A172 (cell line): ENCODE measurements around the gene CHP2. TPM values are rescaled to one million over a fixed set of nuclear protein-coding genes. Genes with fewer than 3 reads are reported as not detected.
"Not testable (repeated sequence)": the region's sequence is repeated elsewhere in the genome, so short reads cannot be mapped to it uniquely, and the experiment has no call there.

ENCODE experiments used
- DNase-seq: peaks from one replicate; pipeline ENCODE4 v3.0.0-alpha.2; 2015; ENCODE audit warnings: low spot score
- total RNA-seq: library from RNA; depleted of rRNA; stranded (reverse); fragments of >200 nt; shearing (Covaris generic); gene quantifications from 2 replicates; pipeline ENCODE4 v1.2.3, GENCODE V29; 2014; rRNA removed

CHP2 gene
- not detected in 2 replicates for total RNA-seq

DNA sequence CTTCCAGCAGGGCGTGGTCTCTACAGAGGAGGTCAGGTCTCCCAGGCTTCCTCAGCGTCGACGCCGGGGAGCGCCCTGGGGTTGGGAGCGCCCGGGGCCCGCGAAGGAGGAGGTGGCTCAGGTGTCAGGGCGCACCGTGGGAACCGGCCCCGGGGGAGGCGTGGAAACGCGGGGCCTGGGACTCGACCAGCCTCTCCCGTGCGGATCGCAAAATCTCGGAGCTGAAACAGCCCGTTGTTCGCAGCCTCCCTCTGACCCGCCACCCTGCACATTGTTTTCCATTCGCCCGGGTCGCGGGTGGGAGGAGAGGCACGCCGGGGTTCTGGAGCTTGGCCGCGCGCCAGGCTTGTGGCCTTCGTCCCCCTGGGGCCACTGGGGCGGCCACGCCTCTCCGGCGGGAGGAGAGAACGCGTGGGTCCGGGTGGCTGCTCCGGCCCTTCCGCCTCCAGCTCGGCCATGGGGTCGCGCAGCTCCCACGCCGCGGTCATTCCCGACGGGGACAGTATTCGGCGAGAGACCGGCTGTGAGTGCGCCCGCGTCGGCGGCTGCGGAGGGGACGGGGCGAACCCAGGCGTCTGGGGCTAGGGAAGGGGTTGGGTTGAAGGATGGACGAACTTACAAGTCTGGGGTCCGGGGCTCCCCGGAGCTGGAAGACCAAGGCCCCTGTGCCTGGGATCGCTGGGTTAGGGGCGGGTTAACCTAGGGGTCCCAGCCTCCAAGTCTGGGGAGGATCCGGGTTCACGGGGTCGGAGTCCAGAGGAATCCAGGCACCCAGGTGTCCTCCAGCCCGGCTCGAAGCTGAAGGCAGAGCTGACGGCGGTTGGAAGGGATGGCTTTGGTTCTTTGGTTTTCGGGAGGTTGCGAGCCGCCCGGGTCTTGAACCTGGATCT is at the start of gene CHP2:
CHP2 (plus strand) TSS at position 433 of the 890 bp plus-strand sequence; CDS start at position 457, 24 bp downstream.
- no peak for DNase-seq

DNA sequence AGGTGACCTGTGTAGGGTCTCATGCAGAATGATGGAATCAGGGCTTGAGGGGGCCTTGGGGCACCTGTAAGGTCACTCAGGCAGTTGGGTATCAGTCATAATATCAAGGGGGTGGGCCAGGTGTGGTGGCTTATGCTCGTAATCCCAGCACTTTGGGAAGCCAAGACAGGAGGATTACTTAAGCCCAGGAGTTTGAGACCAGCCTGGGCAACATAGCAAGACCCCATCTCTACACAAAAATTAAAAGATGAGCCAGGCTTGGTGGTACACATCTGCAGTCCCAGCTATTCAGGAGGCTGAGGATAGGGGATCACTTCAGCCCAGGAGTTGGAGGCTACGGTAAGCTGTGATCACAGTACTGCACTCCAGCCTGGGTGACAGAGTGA is 49.3 kb upstream of the CHP2 start:
- no peak for DNase-seq

DNA sequence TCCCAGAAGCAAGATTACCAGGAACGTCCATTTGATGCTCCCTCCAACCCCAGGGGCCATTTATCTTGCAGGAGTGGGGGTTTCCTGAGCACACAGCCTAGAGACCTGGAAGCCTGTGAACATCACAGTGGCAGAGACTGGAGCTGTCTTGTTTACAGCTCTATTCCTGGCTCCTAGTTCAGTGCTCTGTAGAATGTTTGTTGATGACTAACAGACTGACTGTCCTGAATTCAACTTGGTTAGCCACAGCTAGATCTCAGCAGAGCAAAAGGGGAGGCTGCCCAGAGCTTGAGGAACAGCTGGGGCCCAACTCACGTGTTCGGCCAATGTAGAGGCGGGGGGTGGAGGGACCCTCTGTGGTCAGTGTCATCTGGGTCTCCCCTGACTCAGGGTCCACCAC is 48.4 kb upstream of the CHP2 start:
- no peak for DNase-seq

DNA sequence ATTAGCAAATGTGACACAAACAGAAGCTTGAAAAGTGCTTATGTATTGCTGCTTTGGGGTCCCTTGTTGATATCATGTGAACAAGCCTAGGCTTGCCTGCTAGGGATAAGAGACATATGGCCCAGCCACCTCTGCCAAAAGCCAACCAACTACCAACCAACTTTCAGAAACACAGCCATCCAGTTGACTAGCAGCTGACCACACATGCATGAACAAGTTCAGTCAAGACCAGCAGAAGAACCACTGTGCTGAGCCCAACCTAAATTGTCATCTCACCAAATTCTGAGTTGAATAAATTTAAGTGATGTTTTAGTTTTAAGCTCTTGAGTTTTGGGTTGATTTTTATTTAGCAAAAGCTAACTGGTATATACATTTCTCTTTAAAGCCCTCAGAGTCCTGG is 45.3 kb upstream of the CHP2 start:
- DNase-seq = no peak

DNA sequence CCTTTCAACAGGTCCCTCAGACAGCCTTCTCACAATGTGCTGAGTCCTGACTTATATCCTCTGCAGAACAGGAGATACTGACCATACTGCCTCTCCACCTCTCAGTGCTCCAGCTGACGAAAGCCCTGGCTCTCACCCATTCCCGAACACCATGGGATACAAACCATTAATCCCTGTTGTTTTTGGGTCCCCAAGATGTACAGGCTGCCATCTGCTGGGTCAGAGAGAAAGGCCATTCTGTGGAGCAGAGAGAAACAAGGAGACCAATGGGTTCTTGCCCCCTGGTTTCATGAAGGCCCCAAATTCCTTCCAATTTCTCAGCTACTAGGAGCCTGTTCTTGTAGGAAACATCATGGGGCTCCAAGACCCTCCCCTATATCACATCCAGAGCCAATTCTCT is 44.8 kb upstream of the CHP2 start:
- DNase-seq = no peak

DNA sequence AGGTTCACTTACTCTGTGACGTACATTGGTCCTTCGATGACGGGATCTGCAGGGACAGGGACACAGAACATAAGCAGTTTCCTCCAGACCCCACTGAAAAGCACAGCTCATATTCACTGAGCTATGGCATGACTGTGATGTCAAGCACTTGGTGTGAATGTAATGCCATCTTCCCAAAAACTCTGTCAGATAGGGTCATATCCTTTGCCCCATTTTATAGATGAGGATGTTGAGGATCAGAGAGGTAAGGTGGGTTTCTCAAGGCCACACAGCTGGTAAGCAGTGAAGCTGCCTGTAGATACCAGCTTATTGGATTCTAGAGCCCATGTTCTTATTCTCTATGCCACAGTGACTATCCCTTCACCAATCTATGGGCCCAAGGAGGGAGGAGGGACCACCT is 44.3 kb upstream of the CHP2 start:
- no peak for DNase-seq

DNA sequence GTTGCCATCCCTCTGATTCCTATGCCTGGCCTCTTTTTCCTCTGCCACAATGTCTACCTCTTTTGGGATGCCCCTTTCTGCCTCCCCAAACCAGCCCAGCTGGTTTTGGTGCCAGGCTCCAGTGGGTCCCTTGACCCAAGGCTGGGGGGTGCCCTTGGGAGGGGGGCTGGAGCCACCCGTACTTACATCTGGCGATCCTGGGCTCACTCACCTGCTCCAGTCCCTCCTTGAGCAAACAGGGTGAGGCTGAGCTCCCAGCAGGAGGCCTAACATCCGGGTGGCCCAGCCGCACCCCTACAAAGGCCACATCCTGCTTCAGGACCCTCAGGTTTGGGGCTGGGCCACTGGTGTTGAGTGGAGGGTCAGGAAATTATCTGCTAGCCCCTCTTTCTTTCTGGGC is 43.0 kb upstream of the CHP2 start:
- DNase-seq = no peak

DNA sequence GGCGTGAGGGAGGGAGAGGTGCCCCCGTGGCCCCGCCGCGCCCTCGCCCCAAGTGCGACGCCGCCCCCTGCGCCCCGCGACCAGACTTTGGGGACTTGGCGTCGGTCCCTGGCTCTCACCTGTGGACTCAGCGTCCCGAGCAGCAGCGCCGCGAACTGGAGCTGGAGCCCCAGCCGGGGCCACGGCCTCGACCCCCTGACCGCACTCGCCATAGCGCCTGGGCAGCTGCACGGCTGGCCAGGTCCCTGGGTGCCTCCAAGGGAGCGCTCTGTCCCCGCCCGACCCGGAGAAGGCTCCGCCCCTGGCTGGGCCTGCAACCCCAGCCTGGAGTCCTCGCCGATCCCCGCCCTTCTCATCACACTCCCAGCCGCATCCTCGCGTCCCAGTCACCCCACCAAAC is 41.9 kb upstream of the CHP2 start, which contains the start of gene ERN2:
ERN2 (minus strand) TSS at position 247 of the 400 bp plus-strand sequence; CDS start at position 212, 35 bp downstream.
- no peak for DNase-seq

DNA sequence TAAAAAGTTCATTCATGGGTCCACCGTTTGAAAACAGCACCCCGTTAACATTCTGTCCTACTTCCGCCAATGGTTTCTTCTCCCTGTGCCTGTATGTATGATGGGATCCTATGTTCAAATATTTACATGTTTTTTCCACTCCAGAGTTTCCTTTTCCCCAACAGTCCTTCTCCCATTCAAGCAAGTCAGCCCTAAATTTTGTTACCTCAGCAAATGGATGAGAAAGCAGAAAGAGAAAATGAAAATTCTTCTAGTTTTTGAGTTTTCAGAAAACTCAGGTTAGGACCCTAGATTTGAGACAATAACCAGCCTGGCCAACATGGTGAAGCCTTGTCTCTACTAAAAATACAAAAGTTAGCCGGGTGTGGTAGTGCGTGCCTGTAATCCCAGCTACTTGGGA is 38.3 kb upstream of the CHP2 start:
- no peak for DNase-seq

DNA sequence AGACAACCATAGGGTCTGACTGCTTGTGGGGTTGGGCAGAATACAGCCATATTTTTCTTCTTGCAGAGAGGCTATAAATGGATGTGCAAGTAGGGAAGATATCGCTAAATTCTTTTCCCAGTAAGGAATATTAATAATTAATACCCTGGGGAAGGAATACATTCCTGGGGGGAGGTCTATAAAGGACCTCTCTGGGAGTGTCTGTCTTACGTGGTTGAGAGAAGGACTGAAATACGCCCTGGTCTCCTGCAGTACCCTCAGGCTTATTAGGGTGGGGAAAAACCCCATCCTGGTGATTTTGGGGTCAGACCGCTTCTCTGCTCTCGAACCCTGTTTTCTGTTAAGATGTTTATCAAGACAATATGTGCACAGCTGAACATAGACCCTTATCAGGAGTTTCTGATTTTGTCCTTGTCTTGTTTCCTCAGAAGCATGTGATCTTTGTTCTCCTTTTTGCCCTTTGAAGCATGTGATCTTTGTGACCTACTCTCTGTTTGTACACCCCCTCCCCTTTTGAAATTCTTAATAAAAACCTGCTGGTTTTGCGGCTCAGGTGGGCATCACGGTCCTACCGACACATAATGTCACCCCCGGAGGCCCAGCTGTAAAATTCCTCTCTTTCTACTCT is 32.1 kb upstream of the CHP2 start:
- DNase-seq = not testable (repeated sequence)

DNA sequence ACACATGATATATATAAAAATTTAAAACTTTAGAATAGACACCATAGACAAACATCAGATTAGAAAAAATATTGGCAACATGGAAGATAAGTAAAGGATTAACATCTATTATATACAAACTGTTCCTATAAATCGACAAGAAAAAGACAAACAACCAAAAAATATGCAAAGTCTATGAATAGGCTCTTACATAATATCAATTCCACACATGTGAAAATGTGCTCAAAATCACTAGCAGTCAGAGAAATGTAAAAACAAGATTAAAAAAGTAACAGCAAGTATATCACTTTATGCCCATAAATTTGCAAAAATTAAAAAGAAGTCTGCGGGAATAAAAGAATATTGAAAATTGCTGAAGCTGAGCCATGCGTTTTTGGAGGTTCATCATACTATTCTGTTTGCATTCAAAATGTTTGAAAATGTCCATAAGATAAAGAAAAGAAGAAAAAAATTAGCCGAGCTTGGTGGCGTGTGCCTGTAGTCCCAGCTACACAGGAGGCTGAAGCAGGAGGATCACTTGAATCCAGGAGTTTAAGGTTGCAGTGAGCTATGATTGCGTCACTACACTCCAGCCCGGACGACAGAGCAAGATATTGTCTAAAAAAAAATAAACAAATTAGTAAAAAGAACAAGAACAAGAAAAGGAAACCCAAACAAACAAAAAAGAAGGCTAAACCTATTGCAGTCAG is 30.6 kb upstream of the CHP2 start:
- no peak for DNase-seq

DNA sequence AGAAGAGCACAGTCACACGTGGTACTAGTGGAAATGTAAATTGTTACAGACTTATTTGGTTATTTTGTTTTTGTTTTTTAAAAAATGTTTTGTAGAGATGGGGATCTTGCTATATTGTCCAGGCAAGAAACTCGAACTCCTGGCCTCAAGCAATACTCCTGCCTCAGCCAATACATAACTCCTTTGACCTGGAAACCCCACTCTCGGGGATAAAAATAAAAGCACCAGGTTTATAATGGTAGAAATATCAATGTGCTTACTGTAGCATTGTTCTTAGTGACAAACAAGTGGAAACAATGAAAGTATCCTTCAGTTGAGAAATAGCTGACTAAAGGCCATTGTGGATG is 30.1 kb upstream of the CHP2 start:
- no peak for DNase-seq

DNA sequence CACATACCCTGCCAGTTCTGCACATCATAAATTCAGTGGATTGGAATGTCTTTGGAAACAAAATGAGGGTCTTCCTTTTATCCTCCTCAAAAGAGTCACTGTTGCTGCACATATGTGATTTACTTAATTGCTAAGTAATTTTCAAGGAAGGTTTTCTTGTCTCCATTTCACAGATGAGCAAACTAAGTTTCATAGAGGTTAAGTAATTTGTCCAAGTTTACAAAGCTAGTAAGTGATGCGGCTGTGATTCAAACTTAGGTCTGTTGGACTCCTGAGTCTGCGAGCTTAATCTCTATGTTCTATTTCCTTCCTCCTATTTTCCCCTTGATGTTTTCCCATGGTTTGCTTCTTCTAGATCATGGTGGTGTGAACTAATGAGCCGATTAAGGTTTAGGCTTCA is 28.1 kb upstream of the CHP2 start:
- DNase-seq = no peak

DNA sequence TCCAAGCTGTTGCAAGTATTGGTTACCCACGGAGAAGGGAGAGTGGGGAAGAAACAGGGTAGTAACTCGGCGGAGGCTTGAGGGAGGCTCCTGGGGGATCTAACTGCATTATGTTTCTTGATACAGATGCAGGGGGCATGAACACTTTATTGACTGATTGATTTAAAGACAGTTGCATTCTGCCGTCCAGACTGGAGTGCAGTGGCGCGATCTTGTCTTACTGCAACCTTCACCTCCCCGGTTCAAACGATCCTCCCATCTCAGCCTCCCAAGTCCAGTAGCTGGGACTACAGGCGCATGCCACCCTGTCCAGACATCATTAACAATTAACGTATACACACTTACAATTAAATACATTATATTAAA is 26.7 kb upstream of the CHP2 start:
- DNase-seq = no peak

DNA sequence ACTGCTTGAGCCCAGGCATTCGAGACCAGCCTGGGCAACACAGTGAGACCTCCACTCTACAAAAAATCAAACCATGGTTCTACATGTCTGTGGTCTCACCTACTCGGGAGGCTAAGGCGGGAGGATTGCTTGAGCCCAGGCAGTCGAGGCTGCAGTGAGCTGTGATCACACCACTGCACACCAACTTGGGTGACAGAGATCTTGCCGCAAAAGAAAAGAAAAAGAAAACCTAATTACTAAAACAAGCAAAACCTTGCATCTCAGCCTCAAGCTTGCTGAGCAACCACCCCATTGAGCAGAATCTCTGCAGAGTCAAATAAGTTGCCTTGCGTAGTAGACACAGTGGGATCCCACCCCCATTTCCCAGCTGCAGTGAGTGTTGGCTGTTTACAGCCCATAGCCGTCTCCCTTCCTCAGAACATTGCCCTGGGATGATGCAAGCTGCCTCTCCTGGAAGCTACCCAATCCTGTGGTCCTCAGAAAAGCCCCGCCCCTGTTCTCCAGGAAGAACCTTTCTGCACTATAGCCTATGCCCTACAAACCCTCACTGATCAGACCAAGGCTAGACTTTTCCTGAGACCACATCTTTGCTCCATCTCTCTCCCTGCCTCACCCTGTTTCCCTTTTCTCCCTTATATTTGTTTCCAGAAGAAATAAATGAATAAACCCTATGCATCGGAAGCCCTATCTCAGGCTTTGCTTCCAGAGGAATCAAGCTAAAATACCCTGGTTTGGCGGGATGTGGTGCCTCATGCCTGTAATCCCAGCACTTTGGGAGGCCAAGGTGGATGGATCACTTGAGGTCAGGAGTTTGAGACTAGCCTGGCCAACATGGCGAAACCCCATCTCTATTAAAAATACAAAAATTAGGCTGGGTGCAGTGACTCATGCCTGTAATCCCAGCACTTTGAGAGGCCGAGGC is 25.1 kb upstream of the CHP2 start:
- peak; percentile 8 for DNase-seq

DNA sequence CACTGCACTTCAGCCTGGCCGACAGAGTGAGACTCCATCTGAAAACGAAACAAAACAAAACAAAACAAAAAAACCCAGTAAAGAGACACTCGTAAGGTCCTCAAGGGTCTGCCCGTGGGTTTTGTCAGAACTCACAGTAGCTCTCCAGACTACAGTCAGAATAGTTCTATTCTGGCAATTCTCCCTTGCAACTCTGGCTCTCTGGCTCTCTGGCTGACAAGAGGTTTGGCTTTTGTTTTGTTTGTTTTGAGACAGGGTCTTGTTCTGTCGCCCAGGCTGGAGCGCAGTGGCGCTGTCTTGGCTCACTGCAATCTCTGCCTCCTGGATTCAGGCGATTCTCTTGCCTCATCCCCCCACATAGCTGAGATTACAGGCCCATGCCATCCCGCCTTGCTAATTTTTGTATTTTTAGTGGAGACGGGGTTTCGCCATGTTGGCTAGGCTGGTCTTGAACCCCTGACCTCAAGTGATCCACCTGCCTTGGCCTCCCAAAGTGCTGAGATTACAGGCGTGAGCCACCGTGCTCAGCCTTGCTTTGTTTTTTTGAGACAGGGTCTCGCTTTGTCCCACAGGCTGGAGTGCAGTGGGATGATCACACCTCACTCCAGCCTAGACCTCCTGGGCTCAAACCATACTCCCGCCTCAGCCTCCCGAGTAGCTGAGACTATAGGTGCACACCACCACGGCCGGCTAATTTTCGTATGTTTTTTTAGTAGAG is 20.5 kb upstream of the CHP2 start:
- DNase-seq = no peak

DNA sequence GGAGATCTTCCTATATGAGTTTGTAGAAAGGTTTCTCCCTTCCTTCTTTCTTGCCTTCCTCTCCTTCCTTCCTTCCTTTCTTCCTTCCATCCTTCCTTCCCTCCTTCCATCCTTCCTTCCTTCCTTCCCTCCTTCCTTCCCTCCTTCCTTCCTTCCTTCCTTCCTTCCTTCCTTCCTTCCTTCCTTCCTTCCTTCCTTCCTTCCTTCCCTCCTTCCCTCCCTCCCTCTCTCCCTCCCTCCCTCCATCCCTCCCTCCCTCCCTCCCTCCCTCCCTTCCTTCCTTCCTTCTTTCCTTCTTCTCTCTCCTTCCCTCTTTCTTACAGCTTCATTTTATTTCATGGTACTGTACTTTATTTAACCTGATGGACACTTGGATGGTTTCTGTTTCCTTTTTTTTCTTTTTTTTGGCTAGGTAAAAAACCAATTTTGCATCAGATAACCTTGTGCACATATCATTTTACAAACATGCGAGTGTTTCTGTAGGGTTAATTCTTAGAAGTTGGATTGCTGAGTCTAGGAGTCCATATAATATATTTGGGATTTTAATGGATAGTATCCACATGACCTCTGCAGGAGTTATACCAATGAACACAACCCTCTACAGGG is 17.3 kb upstream of the CHP2 start:
- not testable (repeated sequence) for DNase-seq

DNA sequence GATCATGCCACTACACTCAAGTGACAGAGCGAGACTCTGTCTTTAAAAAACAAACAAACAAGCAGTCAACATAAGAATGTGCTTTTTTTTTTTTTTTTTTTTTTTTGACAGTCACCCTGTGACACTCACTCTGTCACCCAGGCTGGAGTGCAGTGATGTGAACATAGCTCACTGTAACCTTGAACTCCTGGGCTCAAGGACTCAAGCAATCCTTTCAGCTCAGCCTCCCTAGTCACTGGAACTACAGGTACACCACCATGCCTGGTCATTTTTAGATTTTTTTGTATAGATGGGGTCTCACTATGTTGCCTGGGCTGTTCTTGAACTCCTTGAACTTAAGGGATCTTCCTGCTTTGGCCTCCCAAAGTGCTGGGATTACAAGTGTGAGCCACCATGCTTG is 15.3 kb upstream of the CHP2 start:
- DNase-seq = no peak

DNA sequence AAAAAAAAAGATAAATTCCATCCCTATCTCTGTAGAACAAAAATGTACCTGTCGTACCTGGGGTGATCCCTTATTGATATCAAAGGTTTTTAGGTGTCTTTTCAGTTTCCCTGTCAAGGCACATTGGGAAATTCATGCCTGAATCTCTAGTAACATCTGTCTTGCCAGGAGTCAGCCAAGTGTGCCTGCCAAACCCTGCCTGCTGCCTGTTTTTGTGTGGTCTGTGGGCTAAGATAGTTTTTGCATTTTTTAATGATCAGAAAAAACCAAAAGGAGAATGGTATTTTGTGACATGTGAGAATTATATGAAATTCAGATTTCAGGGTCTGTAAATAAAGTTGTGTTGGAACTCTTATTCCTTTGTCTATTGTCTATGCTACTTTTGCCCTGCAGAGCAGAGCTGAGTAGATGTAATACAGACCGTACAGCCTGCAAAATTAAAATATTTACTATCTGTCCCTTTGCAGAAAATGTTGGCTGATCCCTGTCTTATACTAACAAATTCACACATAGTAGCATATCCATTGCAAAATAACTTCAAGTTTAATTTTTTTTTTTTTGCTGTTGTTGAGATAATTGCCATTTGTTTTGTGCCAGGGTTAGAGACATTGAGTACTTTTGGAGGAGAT is 13.0 kb upstream of the CHP2 start:
- DNase-seq = no peak

DNA sequence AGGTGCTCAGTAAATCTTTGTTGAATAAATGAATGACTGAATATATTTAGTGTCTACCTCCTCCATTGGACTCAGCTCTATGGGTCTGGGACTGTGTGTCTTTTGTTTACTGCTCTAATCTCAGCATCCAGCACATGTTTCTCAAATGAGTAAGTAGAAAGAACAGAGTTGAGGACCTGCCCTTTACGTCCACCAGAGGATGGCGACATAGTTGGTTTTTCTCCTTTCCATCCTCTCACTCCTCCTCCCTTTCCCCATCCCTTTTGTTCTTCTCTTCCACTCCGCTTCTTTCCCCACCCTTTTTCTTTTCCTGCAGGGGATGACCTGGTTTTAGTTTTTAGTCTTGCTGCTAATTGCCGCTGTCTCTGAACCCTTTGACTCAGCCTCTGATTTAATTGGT is 12.1 kb upstream of the CHP2 start:
- no peak for DNase-seq
